ENCODE data around the gene ARID5A. TPM values are rescaled to one million over a fixed set of nuclear protein-coding genes. Genes with fewer than 3 reads are reported as not detected.
A peak's percentile ranks its signal among the peaks of the same experiment; 100 is the strongest.

The ARID5A gene
- total and polyA plus RNA-seq, 9 of the 15 experiments (the other 6 are each of a cell fraction or from before 2014, with no cell fraction given), result 0.14 to 12.5 (median 3.0) TPM

DNA sequence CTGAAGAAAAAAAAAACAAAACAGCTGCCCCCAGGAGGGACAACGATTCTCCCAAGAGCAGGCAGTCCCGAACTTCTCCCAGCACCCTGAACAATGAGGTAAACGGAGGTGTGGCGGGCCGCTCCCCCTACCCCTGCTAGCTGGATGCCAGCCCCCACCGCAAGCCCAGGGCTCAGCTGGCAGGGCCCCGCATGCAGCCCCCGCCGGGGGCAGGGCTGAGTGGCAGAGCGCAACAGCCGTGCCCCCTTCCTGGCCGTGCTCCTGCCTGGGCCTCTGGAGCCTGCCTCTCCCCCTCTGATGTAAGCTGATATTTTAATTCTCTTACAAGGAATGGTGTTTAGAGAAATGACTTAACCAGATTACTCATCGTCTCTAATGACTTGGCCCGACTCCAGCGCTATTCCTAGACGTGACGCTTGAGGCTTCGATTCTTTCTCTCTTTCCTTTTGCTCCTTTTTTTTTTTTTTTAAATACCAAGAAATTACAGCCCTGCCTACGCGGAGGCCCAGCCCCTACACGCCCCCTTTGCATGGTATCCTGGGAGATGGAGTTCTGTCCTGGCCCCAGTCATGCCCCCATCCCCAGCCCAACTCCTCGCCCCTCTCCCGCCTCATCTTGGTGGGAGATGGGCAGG, 4.6 kb upstream of the ARID5A start (continued):
- TF ChIP-seq GABPB1 (CRISPR knock-in tag; IDR thresholded peaks at IDR 0.05) (peak; percentile 27; the same call in 1 of the 2 replicates), ZBTB1 (CRISPR knock-in tag; IDR thresholded peaks at IDR 0.05; ENCODE audit: borderline replicate concordance, low read depth) (no peak), ZNF707 (CRISPR knock-in tag; conservative IDR thresholded peaks at IDR 0.05) (no peak), PHF21A (IDR thresholded peaks at IDR 0.05; ENCODE audit: borderline replicate concordance, low read depth) (no peak; the same call in 1 of the 2 replicates), PHB2 (IDR thresholded peaks at IDR 0.05; ENCODE audit: low read depth) (no peak), NFIX (CRISPR knock-in tag; IDR thresholded peaks at IDR 0.05; ENCODE audit: low read depth) (no peak), SRSF1 (IDR thresholded peaks at IDR 0.05; ENCODE audit: low read depth, low read length) (no peak), BCL6 (CRISPR knock-in tag; IDR thresholded peaks at IDR 0.05) (no peak), CTBP1 (IDR thresholded peaks at IDR 0.05; ENCODE audit: borderline replicate concordance) (no peak; the same call in 1 of the 2 replicates), DDX20 (tag; IDR thresholded peaks at IDR 0.05; ENCODE audit: low read depth) (no peak), ZFPM2 (CRISPR knock-in tag; IDR thresholded peaks at IDR 0.05) (no peak), NR2F6 (CRISPR knock-in tag; IDR thresholded peaks at IDR 0.05) (no peak), PRMT5 (CRISPR knock-in tag; IDR thresholded peaks at IDR 0.05) (no peak), PHF20 (IDR thresholded peaks at IDR 0.05; ENCODE audit: partially characterized antibody) (no peak), ELF1 (tag; IDR thresholded peaks at IDR 0.05) (no peak)
- TF ChIP-seq, protein P1, sequence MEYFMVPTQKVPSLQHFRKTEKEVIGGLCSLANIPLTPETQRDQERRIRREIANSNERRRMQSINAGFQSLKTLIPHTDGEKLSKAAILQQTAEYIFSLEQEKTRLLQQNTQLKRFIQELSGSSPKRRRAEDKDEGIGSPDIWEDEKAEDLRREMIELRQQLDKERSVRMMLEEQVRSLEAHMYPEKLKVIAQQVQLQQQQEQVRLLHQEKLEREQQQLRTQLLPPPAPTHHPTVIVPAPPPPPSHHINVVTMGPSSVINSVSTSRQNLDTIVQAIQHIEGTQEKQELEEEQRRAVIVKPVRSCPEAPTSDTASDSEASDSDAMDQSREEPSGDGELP (CRISPR knock-in tag; IDR thresholded peaks at IDR 0.05; ENCODE audit: borderline replicate concordance), result peak; percentile 45; the same call in 1 of the 2 replicates
- TF ChIP-seq, protein P2, sequence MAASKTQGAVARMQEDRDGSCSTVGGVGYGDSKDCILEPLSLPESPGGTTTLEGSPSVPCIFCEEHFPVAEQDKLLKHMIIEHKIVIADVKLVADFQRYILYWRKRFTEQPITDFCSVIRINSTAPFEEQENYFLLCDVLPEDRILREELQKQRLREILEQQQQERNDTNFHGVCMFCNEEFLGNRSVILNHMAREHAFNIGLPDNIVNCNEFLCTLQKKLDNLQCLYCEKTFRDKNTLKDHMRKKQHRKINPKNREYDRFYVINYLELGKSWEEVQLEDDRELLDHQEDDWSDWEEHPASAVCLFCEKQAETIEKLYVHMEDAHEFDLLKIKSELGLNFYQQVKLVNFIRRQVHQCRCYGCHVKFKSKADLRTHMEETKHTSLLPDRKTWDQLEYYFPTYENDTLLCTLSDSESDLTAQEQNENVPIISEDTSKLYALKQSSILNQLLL (CRISPR knock-in tag; IDR thresholded peaks at IDR 0.05; ENCODE audit: borderline replicate concordance), result no peak
- TF ChIP-seq, protein P3, sequence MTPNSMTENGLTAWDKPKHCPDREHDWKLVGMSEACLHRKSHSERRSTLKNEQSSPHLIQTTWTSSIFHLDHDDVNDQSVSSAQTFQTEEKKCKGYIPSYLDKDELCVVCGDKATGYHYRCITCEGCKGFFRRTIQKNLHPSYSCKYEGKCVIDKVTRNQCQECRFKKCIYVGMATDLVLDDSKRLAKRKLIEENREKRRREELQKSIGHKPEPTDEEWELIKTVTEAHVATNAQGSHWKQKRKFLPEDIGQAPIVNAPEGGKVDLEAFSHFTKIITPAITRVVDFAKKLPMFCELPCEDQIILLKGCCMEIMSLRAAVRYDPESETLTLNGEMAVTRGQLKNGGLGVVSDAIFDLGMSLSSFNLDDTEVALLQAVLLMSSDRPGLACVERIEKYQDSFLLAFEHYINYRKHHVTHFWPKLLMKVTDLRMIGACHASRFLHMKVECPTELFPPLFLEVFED (CRISPR knock-in tag; conservative IDR thresholded peaks at IDR 0.05), result no peak
- TF ChIP-seq, protein P4, sequence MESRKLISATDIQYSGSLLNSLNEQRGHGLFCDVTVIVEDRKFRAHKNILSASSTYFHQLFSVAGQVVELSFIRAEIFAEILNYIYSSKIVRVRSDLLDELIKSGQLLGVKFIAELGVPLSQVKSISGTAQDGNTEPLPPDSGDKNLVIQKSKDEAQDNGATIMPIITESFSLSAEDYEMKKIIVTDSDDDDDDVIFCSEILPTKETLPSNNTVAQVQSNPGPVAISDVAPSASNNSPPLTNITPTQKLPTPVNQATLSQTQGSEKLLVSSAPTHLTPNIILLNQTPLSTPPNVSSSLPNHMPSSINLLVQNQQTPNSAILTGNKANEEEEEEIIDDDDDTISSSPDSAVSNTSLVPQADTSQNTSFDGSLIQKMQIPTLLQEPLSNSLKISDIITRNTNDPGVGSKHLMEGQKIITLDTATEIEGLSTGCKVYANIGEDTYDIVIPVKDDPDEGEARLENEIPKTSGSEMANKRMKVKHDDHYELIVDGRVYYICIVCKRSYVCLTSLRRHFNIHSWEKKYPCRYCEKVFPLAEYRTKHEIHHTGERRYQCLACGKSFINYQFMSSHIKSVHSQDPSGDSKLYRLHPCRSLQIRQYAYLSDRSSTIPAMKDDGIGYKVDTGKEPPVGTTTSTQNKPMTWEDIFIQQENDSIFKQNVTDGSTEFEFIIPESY (CRISPR knock-in tag; IDR thresholded peaks at IDR 0.05), result no peak
- TF ChIP-seq, protein P5, sequence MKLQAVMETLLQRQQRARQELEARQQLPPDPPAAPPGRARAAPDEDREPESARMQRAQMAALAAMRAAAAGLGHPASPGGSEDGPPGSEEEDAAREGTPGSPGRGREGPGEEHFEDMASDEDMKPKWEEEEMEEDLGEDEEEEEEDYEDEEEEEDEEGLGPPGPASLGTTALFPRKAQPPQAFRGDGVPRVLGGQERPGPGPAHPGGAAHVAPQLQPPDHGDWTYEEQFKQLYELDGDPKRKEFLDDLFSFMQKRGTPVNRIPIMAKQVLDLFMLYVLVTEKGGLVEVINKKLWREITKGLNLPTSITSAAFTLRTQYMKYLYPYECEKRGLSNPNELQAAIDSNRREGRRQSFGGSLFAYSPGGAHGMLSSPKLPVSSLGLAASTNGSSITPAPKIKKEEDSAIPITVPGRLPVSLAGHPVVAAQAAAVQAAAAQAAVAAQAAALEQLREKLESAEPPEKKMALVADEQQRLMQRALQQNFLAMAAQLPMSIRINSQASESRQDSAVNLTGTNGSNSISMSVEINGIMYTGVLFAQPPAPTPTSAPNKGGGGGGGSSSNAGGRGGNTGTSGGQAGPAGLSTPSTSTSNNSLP (IDR thresholded peaks at IDR 0.05; ENCODE audit: borderline replicate concordance, low read depth, low read length), result peak; percentile 90; the same call in 1 of the 2 replicates
